K562 (cell line): ENCODE data around the gene PRKCE. TPM values are rescaled to one million over a fixed set of nuclear protein-coding genes. Genes with fewer than 3 reads are reported as not detected.
A peak's percentile ranks its signal among the peaks of the same experiment; 100 is the strongest.

Experiments
- ATAC-seq: fragments of 200-7000 bp; cut with Tn5 transposase; 3 replicates; pipeline ENCODE4 v1.9.1; 2020; ENCODE audit warnings: moderate library complexity
- BruUV-seq: library from RNA; stranded (reverse); fragments of 400-500 nt; replicated peaks from 2 replicates; lab custom pipeline; 2021; lab: Mats Ljungman, UMichigan
- CTCF ChIA-PET: fragments of 300-600 bp; formaldehyde crosslinking; extraction: SDS; loops from one replicate; lab custom pipeline; 2021; ENCODE audit warnings: low intra/inter-chr PET ratio; lab: Yijun Ruan, JAX
- POLR2A ChIA-PET: fragments of 300-600, 350-650 bp; sonication (Branson Sonifier 250); formaldehyde crosslinking; extraction: SDS; loops from one replicate; lab custom pipeline; 2021; ENCODE audit warnings: antibody characterized with exemption, inconsistent platforms; lab: Yijun Ruan, JAX
- DNase-seq, 4 experiments: peaks; one replicate each; pipeline versions ENCODE4 v3.0.0 to v3.0.0-alpha.2; 2011 to 2018; ENCODE audit warnings: low spot score in 3 of 4, mixed read lengths in 3 of 4; ENCODE audit errors: extremely low read depth in 1 of 4
- FAIRE-seq: peaks from 2 replicates; lab custom pipeline; 2011; peaks lifted over from hg19 to GRCh38; lab: Jason Lieb, UNC
- H2AFZ ChIP-seq: 2 replicates; pipeline ENCODE4 v1.6.0; 2011; ENCODE audit warnings: low read depth, low read length, control low read depth, inconsistent platforms
- H3K27ac ChIP-seq: fragments of 200-600 bp; 3 replicates; pipeline ENCODE4 v1.8.0; 2011; ENCODE audit warnings: low read depth, mild to moderate bottlenecking, control low read depth, inconsistent platforms, low read length, moderate library complexity, mixed read lengths; ENCODE audit errors: extremely low read depth
- H3K27me3 ChIP-seq, 2 experiments: fragments of 300-600 bp in 1 of 2; 2 replicates in 1 of 2; 3 replicates in 1 of 2; pipeline versions ENCODE4 v1.6.0 to v1.8.0; 2011; ENCODE audit warnings: inconsistent platforms in 2 of 2, low read length in 2 of 2, mild to moderate bottlenecking in 1 of 2, mixed read lengths in 1 of 2, moderate library complexity in 1 of 2; ENCODE audit not compliant: control insufficient read depth in 2 of 2, insufficient read depth in 2 of 2
- H3K36me3 ChIP-seq: fragments of 300-600 bp; 3 replicates; pipeline ENCODE4 v1.8.0; 2011; ENCODE audit warnings: mild to moderate bottlenecking, low read length, inconsistent platforms; ENCODE audit not compliant: control insufficient read depth, insufficient read depth
- H3K4me1 ChIP-seq, 2 experiments: fragments of 200-600 bp in 1 of 2; replicated peaks in 1 of 2; 2 replicates in 1 of 2; 3 replicates in 1 of 2; pipeline versions ENCODE4 v1.5.1 to v1.8.0; 2011; ENCODE audit warnings: inconsistent platforms in 2 of 2, low read length in 2 of 2, mild to moderate bottlenecking in 1 of 2, mixed read lengths in 1 of 2, moderate library complexity in 1 of 2; ENCODE audit not compliant: control insufficient read depth in 2 of 2, insufficient read depth in 2 of 2
- H3K4me2 ChIP-seq: 2 replicates; pipeline ENCODE4 v1.6.1; 2011; ENCODE audit warnings: low read length, control low read depth, inconsistent platforms, mixed read lengths; ENCODE audit not compliant: insufficient read depth
- H3K4me3 ChIP-seq: fragments of 200-600 bp; sonication (generic), shearing (Covaris generic); 2 replicates; pipeline ENCODE4 v1.5.1; 2016; ENCODE audit warnings: control low read depth, inconsistent platforms
- H3K79me2 ChIP-seq: fragments of 200-600 bp; 3 replicates; pipeline ENCODE4 v1.8.0; 2011; ENCODE audit warnings: low read length, inconsistent platforms; ENCODE audit not compliant: control insufficient read depth, insufficient read depth
- H3K9ac ChIP-seq, 2 experiments: 2 replicates each; pipeline versions ENCODE4 v1.6.0 to v1.6.1; 2011; ENCODE audit warnings: low read depth in 2 of 2, low read length in 2 of 2, control low read depth in 1 of 2, inconsistent platforms in 1 of 2, mild to moderate bottlenecking in 1 of 2, mixed read lengths in 1 of 2; ENCODE audit not compliant: insufficient read depth in 1 of 2
- H3K9me1 ChIP-seq: one replicate; pipeline ENCODE4 v1.6.0; 2011; ENCODE audit warnings: inconsistent platforms, mild to moderate bottlenecking, low read length, moderate library complexity; ENCODE audit not compliant: control insufficient read depth, insufficient read depth
- H3K9me3 ChIP-seq: replicated peaks from 2 replicates; pipeline ENCODE4 v1.5.1; 2011; ENCODE audit warnings: low read depth, low read length, inconsistent platforms; ENCODE audit not compliant: control insufficient read depth, insufficient read depth
- H4K20me1 ChIP-seq: replicated peaks from 2 replicates; pipeline ENCODE4 v1.6.1; 2011; ENCODE audit warnings: low read length, inconsistent platforms, mixed read lengths; ENCODE audit not compliant: control insufficient read depth, insufficient read depth
- ARID1B ChIP-seq: fragments of 450-650 bp; IDR thresholded peaks from 2 replicates; pipeline ENCODE4 v1.6.1; 2016; ENCODE audit warnings: antibody characterized with exemption, mild to moderate bottlenecking, inconsistent platforms
- ATF1 ChIP-seq, 2 experiments: fragments of 450-650 bp in 1 of 2; IDR thresholded peaks; 2 replicates each; pipeline ENCODE4 v1.6.1; 2016; ENCODE audit warnings: missing compliant biosample characterization in 1 of 2, missing genetic modification characterization in 1 of 2
- CBFA2T3 ChIP-seq: fragments of 450-650 bp; IDR thresholded peaks from 2 replicates; pipeline ENCODE4 v1.6.1; 2017
- HDAC2 ChIP-seq: fragments of 450-650 bp; IDR thresholded peaks from 2 replicates; pipeline ENCODE4 v1.6.1; 2016; ENCODE audit warnings: mild to moderate bottlenecking
- KLF1 ChIP-seq: fragments of 450-650 bp; IDR thresholded peaks from 2 replicates; pipeline ENCODE4 v1.6.1; 2016; ENCODE audit warnings: missing genetic modification characterization, missing compliant biosample characterization
- L3MBTL2 ChIP-seq: fragments of 450-650 bp; IDR thresholded peaks from 2 replicates; pipeline ENCODE4 v1.6.1; 2016; ENCODE audit warnings: mild to moderate bottlenecking, moderate library complexity
- RBBP5 ChIP-seq: fragments of 200-600 bp; sonication (generic); IDR thresholded peaks from 2 replicates; pipeline ENCODE4 v1.6.1; 2012; ENCODE audit warnings: borderline replicate concordance, mild to moderate bottlenecking, low read length, control low read depth, inconsistent platforms; ENCODE audit not compliant: insufficient read depth, poor library complexity, severe bottlenecking
- ZFPM2 ChIP-seq: fragments of 250-450 bp; sonication (Bioruptor Pico); IDR thresholded peaks from 2 replicates; pipeline ENCODE4 v1.5.1; 2022; ENCODE audit warnings: mild to moderate bottlenecking
- WGBS: fragments of 100-300 bp; shearing (Covaris generic); methylation state at CpG from one replicate; pipeline ENCODE4 v1.1.6; 2016; ENCODE audit warnings: low coverage, mixed read lengths; ENCODE audit not compliant: insufficient coverage; ENCODE audit errors: missing lambda C conversion rate; 5-methylcytosine and 5-hydroxymethylcytosine counted together
- in situ Hi-C: fragments of 300-500 bp; cut with MboI; formaldehyde crosslinking; loops from 4 replicates; pipeline ENCODE4 v1.15.0; 2018; ENCODE audit warnings: inconsistent platforms, mixed read lengths
- intact Hi-C: fragments of 100-400 bp; cut with micrococcal nuclease; formaldehyde crosslinking; loops from 2 replicates; pipeline ENCODE4 v1.14.2; 2022
- polyA plus RNA-seq, 8 experiments: library from polyadenylated mRNA; depleted of rRNA in 4 of 8; stranded (reverse) in 5 of 8; unstranded in 3 of 8; fragments of >200 nt; fragmentation: Nextera tagmentation in 2 of 8; fragmentation: Illumina TruSeq in 1 of 8; extraction: Ambion mirVana in 2 of 8; extraction: Trizol in 1 of 8; gene quantifications; 2 replicates each; pipeline versions ENCODE4 v1.2.1 to v1.2.3, GENCODE V29; 2011 to 2014; ENCODE audit warnings: inconsistent platforms in 1 of 8, missing spikeins in 1 of 8
- total RNA-seq, 7 experiments: library from RNA; depleted of rRNA in 6 of 7; stranded (reverse); fragments of >200 nt in 6 of 7; fragmentation: Illumina TruSeq in 2 of 7; extraction: Trizol in 2 of 7; gene quantifications; 2 replicates each; pipeline versions ENCODE4 v1.2.1 to v1.2.3, GENCODE V29; 2011 to 2021; ENCODE audit warnings: low replicate concordance in 1 of 7
- TF ChIP-seq, protein P1 (sequence below): fragments of 450-650 bp; IDR thresholded peaks from 2 replicates; pipeline ENCODE4 v1.6.1; 2016; ENCODE audit warnings: mild to moderate bottlenecking, moderate library complexity
- TF ChIP-seq, protein P2 (sequence below): sonication (generic); formaldehyde crosslinking; IDR thresholded peaks from 2 replicates; pipeline ENCODE4 v1.9.0; 2022; ENCODE audit warnings: mild to moderate bottlenecking, missing genetic modification reagents

Gene PRKCE
- total and polyA plus RNA-seq, 9 of the 15 experiments (the other 6 are each of a cell fraction or from before 2014, with no cell fraction given) = 0.06 to 1.0 (median 0.22) TPM; not detected in 1

DNA sequence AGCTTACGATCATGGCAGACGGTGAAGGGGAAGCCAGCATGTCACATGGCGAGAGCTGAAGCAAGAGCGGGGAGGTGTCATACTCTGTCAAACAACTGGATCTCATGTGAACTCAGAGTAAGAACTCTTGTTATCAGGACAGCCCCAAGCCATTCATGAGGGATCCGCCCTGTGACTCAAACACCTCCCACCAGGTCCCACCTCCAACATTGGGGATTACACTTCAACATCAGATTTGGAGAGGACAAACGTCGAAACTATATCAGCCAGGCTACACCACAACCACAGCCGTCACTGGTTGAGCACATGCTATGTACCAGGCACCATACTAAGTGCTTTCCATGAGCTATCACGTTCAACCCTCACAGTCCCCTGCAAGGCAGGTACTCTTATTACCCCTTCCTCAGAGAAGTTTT is 293.8 kb downstream of the PRKCE start:
- Histone ChIP-seq H3K9me1 (no peaks in the 10 kb centered on the region), H3K27me3 (peaks cover 4 to 8% of the 10 kb centered on the region in 2 experiments; a peak in 4 of 5 replicates), H3K79me2 (no peaks in the 10 kb centered on the region), H3K9ac (no peak overlapping the region), H2AFZ (0 out of 2 replicates have a peak overlapping the region, but pooled peaks have one; percentile 14), H4K20me1 (no peaks in the 10 kb centered on the region), H3K9me3 (no peaks in the 10 kb centered on the region), H3K27ac (no peak overlapping the region), H3K4me1 (peaks cover 0 to 4% of the 10 kb centered on the region in 2 experiments; a peak in 1 of 5 replicates), H3K4me3 (no peak overlapping the region), H3K4me2 (peak overlapping the region; percentile 8; the same call in 1 of the 2 replicates), H3K36me3 (no peaks in the 10 kb centered on the region)
- intact Hi-C loops = no loop called here
- ChIA-PET POLR2A (no interaction called here), CTCF (no interaction called here)
- peak; percentile 79 for ATAC-seq
- FAIRE-seq = peak; percentile 71
- 0% methylated on average over 9 of the region's 9 CpGs for WGBS
- no TSS peak for BruUV-seq
- in situ Hi-C loops = no loop called here
- peak in 1 of 4 experiments; percentile 52 for DNase-seq
- TF ChIP-seq CBFA2T3 (peak; percentile 36; the same call in 1 of the 2 replicates), RBBP5 (no peak), KLF1 (tag) (peak; percentile 95), L3MBTL2 (peak; percentile 87), ATF1 (CRISPR knock-in tag; IDR thresholded peaks at IDR 0.05) (no peak), ATF1 (tag; IDR thresholded peaks at IDR 0.05) (0 out of 2 replicates have a peak, but pooled peaks have one; percentile 14), HDAC2 (no peak), ARID1B (peak; percentile 38; the same call in 1 of the 2 replicates), ZFPM2 (CRISPR knock-in tag) (no peak)
- TF ChIP-seq, protein P1, sequence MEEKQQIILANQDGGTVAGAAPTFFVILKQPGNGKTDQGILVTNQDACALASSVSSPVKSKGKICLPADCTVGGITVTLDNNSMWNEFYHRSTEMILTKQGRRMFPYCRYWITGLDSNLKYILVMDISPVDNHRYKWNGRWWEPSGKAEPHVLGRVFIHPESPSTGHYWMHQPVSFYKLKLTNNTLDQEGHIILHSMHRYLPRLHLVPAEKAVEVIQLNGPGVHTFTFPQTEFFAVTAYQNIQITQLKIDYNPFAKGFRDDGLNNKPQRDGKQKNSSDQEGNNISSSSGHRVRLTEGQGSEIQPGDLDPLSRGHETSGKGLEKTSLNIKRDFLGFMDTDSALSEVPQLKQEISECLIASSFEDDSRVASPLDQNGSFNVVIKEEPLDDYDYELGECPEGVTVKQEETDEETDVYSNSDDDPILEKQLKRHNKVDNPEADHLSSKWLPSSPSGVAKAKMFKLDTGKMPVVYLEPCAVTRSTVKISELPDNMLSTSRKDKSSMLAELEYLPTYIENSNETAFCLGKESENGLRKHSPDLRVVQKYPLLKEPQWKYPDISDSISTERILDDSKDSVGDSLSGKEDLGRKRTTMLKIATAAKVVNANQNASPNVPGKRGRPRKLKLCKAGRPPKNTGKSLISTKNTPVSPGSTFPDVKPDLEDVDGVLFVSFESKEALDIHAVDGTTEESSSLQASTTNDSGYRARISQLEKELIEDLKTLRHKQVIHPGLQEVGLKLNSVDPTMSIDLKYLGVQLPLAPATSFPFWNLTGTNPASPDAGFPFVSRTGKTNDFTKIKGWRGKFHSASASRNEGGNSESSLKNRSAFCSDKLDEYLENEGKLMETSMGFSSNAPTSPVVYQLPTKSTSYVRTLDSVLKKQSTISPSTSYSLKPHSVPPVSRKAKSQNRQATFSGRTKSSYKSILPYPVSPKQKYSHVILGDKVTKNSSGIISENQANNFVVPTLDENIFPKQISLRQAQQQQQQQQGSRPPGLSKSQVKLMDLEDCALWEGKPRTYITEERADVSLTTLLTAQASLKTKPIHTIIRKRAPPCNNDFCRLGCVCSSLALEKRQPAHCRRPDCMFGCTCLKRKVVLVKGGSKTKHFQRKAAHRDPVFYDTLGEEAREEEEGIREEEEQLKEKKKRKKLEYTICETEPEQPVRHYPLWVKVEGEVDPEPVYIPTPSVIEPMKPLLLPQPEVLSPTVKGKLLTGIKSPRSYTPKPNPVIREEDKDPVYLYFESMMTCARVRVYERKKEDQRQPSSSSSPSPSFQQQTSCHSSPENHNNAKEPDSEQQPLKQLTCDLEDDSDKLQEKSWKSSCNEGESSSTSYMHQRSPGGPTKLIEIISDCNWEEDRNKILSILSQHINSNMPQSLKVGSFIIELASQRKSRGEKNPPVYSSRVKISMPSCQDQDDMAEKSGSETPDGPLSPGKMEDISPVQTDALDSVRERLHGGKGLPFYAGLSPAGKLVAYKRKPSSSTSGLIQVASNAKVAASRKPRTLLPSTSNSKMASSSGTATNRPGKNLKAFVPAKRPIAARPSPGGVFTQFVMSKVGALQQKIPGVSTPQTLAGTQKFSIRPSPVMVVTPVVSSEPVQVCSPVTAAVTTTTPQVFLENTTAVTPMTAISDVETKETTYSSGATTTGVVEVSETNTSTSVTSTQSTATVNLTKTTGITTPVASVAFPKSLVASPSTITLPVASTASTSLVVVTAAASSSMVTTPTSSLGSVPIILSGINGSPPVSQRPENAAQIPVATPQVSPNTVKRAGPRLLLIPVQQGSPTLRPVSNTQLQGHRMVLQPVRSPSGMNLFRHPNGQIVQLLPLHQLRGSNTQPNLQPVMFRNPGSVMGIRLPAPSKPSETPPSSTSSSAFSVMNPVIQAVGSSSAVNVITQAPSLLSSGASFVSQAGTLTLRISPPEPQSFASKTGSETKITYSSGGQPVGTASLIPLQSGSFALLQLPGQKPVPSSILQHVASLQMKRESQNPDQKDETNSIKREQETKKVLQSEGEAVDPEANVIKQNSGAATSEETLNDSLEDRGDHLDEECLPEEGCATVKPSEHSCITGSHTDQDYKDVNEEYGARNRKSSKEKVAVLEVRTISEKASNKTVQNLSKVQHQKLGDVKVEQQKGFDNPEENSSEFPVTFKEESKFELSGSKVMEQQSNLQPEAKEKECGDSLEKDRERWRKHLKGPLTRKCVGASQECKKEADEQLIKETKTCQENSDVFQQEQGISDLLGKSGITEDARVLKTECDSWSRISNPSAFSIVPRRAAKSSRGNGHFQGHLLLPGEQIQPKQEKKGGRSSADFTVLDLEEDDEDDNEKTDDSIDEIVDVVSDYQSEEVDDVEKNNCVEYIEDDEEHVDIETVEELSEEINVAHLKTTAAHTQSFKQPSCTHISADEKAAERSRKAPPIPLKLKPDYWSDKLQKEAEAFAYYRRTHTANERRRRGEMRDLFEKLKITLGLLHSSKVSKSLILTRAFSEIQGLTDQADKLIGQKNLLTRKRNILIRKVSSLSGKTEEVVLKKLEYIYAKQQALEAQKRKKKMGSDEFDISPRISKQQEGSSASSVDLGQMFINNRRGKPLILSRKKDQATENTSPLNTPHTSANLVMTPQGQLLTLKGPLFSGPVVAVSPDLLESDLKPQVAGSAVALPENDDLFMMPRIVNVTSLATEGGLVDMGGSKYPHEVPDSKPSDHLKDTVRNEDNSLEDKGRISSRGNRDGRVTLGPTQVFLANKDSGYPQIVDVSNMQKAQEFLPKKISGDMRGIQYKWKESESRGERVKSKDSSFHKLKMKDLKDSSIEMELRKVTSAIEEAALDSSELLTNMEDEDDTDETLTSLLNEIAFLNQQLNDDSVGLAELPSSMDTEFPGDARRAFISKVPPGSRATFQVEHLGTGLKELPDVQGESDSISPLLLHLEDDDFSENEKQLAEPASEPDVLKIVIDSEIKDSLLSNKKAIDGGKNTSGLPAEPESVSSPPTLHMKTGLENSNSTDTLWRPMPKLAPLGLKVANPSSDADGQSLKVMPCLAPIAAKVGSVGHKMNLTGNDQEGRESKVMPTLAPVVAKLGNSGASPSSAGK = peak; percentile 67
- TF ChIP-seq, protein P2, sequence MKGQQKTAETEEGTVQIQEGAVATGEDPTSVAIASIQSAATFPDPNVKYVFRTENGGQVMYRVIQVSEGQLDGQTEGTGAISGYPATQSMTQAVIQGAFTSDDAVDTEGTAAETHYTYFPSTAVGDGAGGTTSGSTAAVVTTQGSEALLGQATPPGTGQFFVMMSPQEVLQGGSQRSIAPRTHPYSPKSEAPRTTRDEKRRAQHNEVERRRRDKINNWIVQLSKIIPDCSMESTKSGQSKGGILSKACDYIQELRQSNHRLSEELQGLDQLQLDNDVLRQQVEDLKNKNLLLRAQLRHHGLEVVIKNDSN (CRISPR knock-in tag) = peak; percentile 31; the same call in 1 of the 2 replicates
